Breast epithelium (tissue), 3 donors: ENCODE results near the gene TLK1.

Experiments used
- CTCF ChIP-seq, 3 donors: fragments of 450-650 bp; IDR thresholded peaks; one replicate each; pipeline ENCODE4 v1.5.1; 2016 to 2017; ENCODE audit warnings: antibody characterized with exemption in 3 of 3, mild to moderate bottlenecking in 3 of 3, moderate library complexity in 3 of 3
- POLR2A ChIP-seq: fragments of 450-650 bp; IDR thresholded peaks from one replicate; pipeline ENCODE4 v1.6.1; 2016; ENCODE audit warnings: antibody characterized with exemption, mild to moderate bottlenecking, moderate library complexity
- POLR2AphosphoS5 ChIP-seq, 3 donors: sonication (generic); formaldehyde crosslinking; IDR thresholded peaks; one replicate each; pipeline ENCODE4 v1.6.1; 2017; ENCODE audit warnings: antibody characterized with exemption in 3 of 3

GRCh38 chr2:170986566-170987258 is 174.0 kb downstream of the TLK1 start:
- no peak for TF ChIP-seq CTCF (IDR thresholded peaks at IDR 0.05)
- TF ChIP-seq POLR2A: no peak
- TF ChIP-seq POLR2AphosphoS5 (IDR thresholded peaks at IDR 0.05): no peak
